HepG2 (cell line): Measurements from ENCODE around the gene BCO1. TPM values are rescaled to one million over a fixed set of nuclear protein-coding genes. Genes with fewer than 3 reads are reported as not detected.

Experiments
- ARNTL ChIP-seq: sonication (generic); formaldehyde crosslinking; IDR thresholded peaks from 2 replicates; pipeline ENCODE4 v1.4.0; 2020; ENCODE audit warnings: mild to moderate bottlenecking, missing genetic modification reagents
- CCDC6 ChIP-seq: sonication (generic); formaldehyde crosslinking; IDR thresholded peaks from 2 replicates; pipeline ENCODE4 v1.8.1; 2022; ENCODE audit warnings: mild to moderate bottlenecking, missing genetic modification reagents, moderate library complexity
- HMGA1 ChIP-seq: sonication (generic); formaldehyde crosslinking; conservative IDR thresholded peaks from 2 replicates; pipeline ENCODE4 v1.4.0; 2020; ENCODE audit warnings: missing genetic modification reagents
- HNRNPH1 ChIP-seq: fragments of 200-400 bp; formaldehyde crosslinking; optimal IDR thresholded peaks from 2 replicates; pipeline ENCODE3; 2017; ENCODE audit warnings: mild to moderate bottlenecking, low read depth, low read length
- KLF13 ChIP-seq: sonication (generic); formaldehyde crosslinking; IDR thresholded peaks from 2 replicates; pipeline ENCODE4 v1.4.0; 2020; ENCODE audit warnings: mild to moderate bottlenecking, missing genetic modification reagents
- PITX1 ChIP-seq: sonication (generic); formaldehyde crosslinking; IDR thresholded peaks from 2 replicates; pipeline ENCODE4 v1.5.1; 2020; ENCODE audit warnings: mild to moderate bottlenecking, missing genetic modification reagents
- RBAK ChIP-seq: sonication (generic); formaldehyde crosslinking; IDR thresholded peaks from 2 replicates; pipeline ENCODE4 v1.5.1; 2020; ENCODE audit warnings: mild to moderate bottlenecking, missing genetic modification reagents
- TAF1 ChIP-seq: sonication (generic); formaldehyde crosslinking; IDR thresholded peaks from 2 replicates; pipeline ENCODE4 v1.4.0; 2020; ENCODE audit warnings: missing genetic modification reagents
- ZHX2 ChIP-seq, 2 experiments: sonication (generic) in 1 of 2; formaldehyde crosslinking in 1 of 2; IDR thresholded peaks; 2 replicates each; pipeline versions ENCODE4 v1.6.1 to v1.9.0; 2014 to 2022; ENCODE audit warnings: antibody characterized with exemption in 1 of 2, borderline replicate concordance in 1 of 2, inconsistent platforms in 1 of 2, low read depth in 1 of 2, missing genetic modification reagents in 1 of 2
- ZNF20 ChIP-seq: sonication (generic); formaldehyde crosslinking; IDR thresholded peaks from 2 replicates; pipeline ENCODE4 v1.4.0; 2020; ENCODE audit warnings: mild to moderate bottlenecking, moderate library complexity, missing genetic modification reagents
- ZNF281 ChIP-seq: sonication (generic); formaldehyde crosslinking; IDR thresholded peaks from 2 replicates; pipeline ENCODE4 v1.4.0; 2020; ENCODE audit warnings: missing genetic modification reagents, borderline replicate concordance
- ZNF441 ChIP-seq: sonication (generic); formaldehyde crosslinking; IDR thresholded peaks from 2 replicates; pipeline ENCODE4 v1.7.0; 2021; ENCODE audit warnings: missing genetic modification reagents, borderline replicate concordance
- ZNF496 ChIP-seq: sonication (generic); formaldehyde crosslinking; IDR thresholded peaks from 2 replicates; pipeline ENCODE4 v1.8.1; 2023; ENCODE audit warnings: mild to moderate bottlenecking, moderate library complexity, missing genetic modification reagents; ENCODE audit not compliant: insufficient replicate concordance
- ZNF737 ChIP-seq: sonication (generic); formaldehyde crosslinking; IDR thresholded peaks from 2 replicates; pipeline ENCODE4 v1.5.0; 2020; ENCODE audit warnings: missing genetic modification reagents, mild to moderate bottlenecking, borderline replicate concordance
- ZNF841 ChIP-seq: sonication (generic); formaldehyde crosslinking; IDR thresholded peaks from 2 replicates; pipeline ENCODE4 v1.8.1; 2023; ENCODE audit warnings: missing genetic modification reagents, borderline replicate concordance
- polyA plus RNA-seq, 8 experiments: library from polyadenylated mRNA; depleted of rRNA in 3 of 8; stranded (reverse) in 7 of 8; unstranded in 1 of 8; fragments of >200 nt; fragmentation: Illumina TruSeq in 4 of 8; extraction: Trizol in 4 of 8; gene quantifications; 2 replicates each; pipeline versions ENCODE4 v1.2.1 to v1.2.3, GENCODE V29; 2011 to 2016; ENCODE audit warnings: low read depth in 4 of 8, missing spikeins in 1 of 8, mixed read lengths in 1 of 8; ENCODE audit not compliant: insufficient read depth in 1 of 8
- total RNA-seq, 5 experiments: library from RNA; depleted of rRNA; stranded (reverse); fragments of >200 nt; fragmentation: Illumina TruSeq; extraction: Trizol; gene quantifications; 2 replicates each; pipeline ENCODE4 v1.2.3, GENCODE V29; 2016; ENCODE audit warnings: low read depth in 1 of 5
- TF ChIP-seq, protein P1 (sequence below): sonication (generic); formaldehyde crosslinking; conservative IDR thresholded peaks from 2 replicates; pipeline ENCODE4 v1.4.0; 2020; ENCODE audit warnings: mild to moderate bottlenecking, missing genetic modification reagents, moderate library complexity

BCO1 gene
- total and polyA plus RNA-seq, 2 of the 13 experiments (the other 11 are each of a cell fraction or from before 2014, with no cell fraction given), result 0.11 TPM; not detected in 1

DNA sequence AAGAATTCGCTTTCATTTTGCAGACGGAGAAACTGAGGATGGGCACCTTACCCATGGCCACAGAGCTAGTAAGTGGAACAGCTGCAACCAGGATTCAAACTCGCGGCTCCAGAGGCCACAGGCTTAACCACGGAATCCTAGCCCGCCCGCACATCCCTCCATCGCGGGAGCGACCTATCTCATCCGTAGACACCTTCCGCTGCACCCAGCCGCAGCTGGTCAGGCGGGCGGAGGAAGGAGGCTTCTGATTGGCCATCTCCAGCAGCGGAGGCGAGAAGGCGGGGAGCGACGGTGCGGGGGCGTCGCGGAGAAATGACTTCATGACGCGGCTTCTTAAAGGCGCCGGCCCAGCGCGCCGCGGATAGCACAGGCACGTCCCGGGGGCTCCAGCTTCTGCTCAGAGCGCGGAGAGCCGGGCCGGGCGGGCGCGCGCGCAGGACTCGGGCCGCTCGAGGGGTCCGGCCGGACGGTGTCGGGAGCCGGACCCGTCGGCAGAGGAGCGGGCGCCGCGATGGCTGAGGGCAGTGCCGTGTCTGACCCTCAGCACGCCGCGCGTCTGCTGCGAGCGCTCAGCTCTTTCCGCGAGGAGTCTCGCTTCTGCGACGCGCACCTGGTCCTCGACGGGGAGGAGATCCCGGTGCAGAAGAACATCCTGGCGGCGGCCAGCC is 76.2 kb downstream of the BCO1 start, which contains the start of gene GAN (continued):
- TF ChIP-seq, protein P1, sequence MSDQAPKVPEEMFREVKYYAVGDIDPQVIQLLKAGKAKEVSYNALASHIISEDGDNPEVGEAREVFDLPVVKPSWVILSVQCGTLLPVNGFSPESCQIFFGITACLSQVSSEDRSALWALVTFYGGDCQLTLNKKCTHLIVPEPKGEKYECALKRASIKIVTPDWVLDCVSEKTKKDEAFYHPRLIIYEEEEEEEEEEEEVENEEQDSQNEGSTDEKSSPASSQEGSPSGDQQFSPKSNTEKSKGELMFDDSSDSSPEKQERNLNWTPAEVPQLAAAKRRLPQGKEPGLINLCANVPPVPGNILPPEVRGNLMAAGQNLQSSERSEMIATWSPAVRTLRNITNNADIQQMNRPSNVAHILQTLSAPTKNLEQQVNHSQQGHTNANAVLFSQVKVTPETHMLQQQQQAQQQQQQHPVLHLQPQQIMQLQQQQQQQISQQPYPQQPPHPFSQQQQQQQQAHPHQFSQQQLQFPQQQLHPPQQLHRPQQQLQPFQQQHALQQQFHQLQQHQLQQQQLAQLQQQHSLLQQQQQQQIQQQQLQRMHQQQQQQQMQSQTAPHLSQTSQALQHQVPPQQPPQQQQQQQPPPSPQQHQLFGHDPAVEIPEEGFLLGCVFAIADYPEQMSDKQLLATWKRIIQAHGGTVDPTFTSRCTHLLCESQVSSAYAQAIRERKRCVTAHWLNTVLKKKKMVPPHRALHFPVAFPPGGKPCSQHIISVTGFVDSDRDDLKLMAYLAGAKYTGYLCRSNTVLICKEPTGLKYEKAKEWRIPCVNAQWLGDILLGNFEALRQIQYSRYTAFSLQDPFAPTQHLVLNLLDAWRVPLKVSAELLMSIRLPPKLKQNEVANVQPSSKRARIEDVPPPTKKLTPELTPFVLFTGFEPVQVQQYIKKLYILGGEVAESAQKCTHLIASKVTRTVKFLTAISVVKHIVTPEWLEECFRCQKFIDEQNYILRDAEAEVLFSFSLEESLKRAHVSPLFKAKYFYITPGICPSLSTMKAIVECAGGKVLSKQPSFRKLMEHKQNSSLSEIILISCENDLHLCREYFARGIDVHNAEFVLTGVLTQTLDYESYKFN, result peak; percentile 59
- TF ChIP-seq TAF1 (CRISPR knock-in tag) (peak; percentile 85), KLF13 (CRISPR knock-in tag) (no peak), ZNF281 (CRISPR knock-in tag) (0 out of 2 replicates have a peak, but pooled peaks have one; percentile 14), ZHX2 (IDR thresholded peaks at IDR 0.05; ENCODE audit: low read depth) (peak; percentile 95), ZHX2 (CRISPR knock-in tag; IDR thresholded peaks at IDR 0.05; ENCODE audit: borderline replicate concordance) (no peak), ZNF441 (CRISPR knock-in tag) (peak; percentile 52; the same call in 1 of the 2 replicates), RBAK (CRISPR knock-in tag) (no peak), HNRNPH1 (no peak), PITX1 (CRISPR knock-in tag) (peak; percentile 46; the same call in 1 of the 2 replicates), CCDC6 (CRISPR knock-in tag) (no peak; the same call in 1 of the 2 replicates), ZNF737 (CRISPR knock-in tag) (no peak), HMGA1 (CRISPR knock-in tag) (no peak), ARNTL (CRISPR knock-in tag) (peak; percentile 62), ZNF20 (CRISPR knock-in tag) (no peak), ZNF496 (CRISPR knock-in tag) (no peak), ZNF841 (CRISPR knock-in tag) (no peak)
